ENCODE results near the gene ECHS1.

ECHS1 gene

GRCh38 chr10:133335246-133336117 is 37.7 kb downstream of the ECHS1 start (continued):
- TF ChIP-seq ZBTB26 (tag by site-specific recombination; optimal IDR thresholded peaks at IDR 0.05) (peak; percentile 74), ZNF792 (tag by site-specific recombination; IDR thresholded peaks at IDR 0.05) (no peak), ZNF23 (tag by site-specific recombination; IDR thresholded peaks at IDR 0.05; ENCODE audit: borderline replicate concordance) (no peak), ZBTB11 (tag by site-specific recombination; conservative IDR thresholded peaks at IDR 0.05; ENCODE audit: low read depth) (peak; percentile 6; the same call in 1 of the 2 replicates), ZNF354C (tag by site-specific recombination; IDR thresholded peaks at IDR 0.05; ENCODE audit: borderline replicate concordance, low read depth) (no peak), ZNF76 (tag by site-specific recombination; IDR thresholded peaks at IDR 0.05; ENCODE audit: borderline replicate concordance, low read depth) (0 out of 2 replicates have a peak, but pooled peaks have one; percentile 10), ZNF2 (tag by site-specific recombination; IDR thresholded peaks at IDR 0.05) (no peak), ZNF223 (tag by site-specific recombination; IDR thresholded peaks at IDR 0.05) (no peak), ZNF114 (tag by site-specific recombination; IDR thresholded peaks at IDR 0.05) (no peak), ZFHX2 (tag by site-specific recombination; conservative IDR thresholded peaks at IDR 0.05) (peak; percentile 95), KLF9 (tag by site-specific recombination; IDR thresholded peaks at IDR 0.05; ENCODE audit: low read depth) (peak; percentile 13; the same call in 1 of the 2 replicates), GLI2 (tag by site-specific recombination; IDR thresholded peaks at IDR 0.05; ENCODE audit: borderline replicate concordance, low read depth) (no peak), ZNF629 (tag by site-specific recombination; IDR thresholded peaks at IDR 0.05) (peak; percentile 78), HIC1 (tag by site-specific recombination; IDR thresholded peaks at IDR 0.05) (peak; percentile 33; the same call in 1 of the 2 replicates), ZBTB10 (tag by site-specific recombination; IDR thresholded peaks at IDR 0.05) (peak; percentile 71; the same call in 1 of the 2 replicates), ZNF398 (tag by site-specific recombination; IDR thresholded peaks at IDR 0.05) (0 out of 2 replicates have a peak, but pooled peaks have one; percentile 32), ZNF138 (tag by site-specific recombination; IDR thresholded peaks at IDR 0.05; ENCODE audit: borderline replicate concordance) (no peak), ZNF280D (tag by site-specific recombination; IDR thresholded peaks at IDR 0.05) (no peak), MEIS1 (CRISPR knock-in tag; IDR thresholded peaks at IDR 0.05; ENCODE audit: borderline replicate concordance) (no peak), CTCF (tag by site-specific recombination; IDR thresholded peaks at IDR 0.05) (0 out of 2 replicates have a peak, but pooled peaks have one; percentile 14)
